Measurements from ENCODE around the gene CCDC124.
"Not testable (repeated sequence)": the region's sequence is repeated elsewhere in the genome, so short reads cannot be mapped to it uniquely, and the experiment has no call there.

CCDC124 gene

GRCh38 chr19:17986569-17986968 is 53.8 kb downstream of the CCDC124 start:
- DNase-seq (ENCODE audit: low read depth): not testable (repeated sequence)

GRCh38 chr19:17988161-17988560 is 55.3 kb downstream of the CCDC124 start:
- DNase-seq (ENCODE audit: low read depth): no peak

- DNase-seq (ENCODE audit: low read depth): no peak
Measured at GRCh38 chr19:17989425-17990094, 56.7 kb downstream of the CCDC124 start.

DNA sequence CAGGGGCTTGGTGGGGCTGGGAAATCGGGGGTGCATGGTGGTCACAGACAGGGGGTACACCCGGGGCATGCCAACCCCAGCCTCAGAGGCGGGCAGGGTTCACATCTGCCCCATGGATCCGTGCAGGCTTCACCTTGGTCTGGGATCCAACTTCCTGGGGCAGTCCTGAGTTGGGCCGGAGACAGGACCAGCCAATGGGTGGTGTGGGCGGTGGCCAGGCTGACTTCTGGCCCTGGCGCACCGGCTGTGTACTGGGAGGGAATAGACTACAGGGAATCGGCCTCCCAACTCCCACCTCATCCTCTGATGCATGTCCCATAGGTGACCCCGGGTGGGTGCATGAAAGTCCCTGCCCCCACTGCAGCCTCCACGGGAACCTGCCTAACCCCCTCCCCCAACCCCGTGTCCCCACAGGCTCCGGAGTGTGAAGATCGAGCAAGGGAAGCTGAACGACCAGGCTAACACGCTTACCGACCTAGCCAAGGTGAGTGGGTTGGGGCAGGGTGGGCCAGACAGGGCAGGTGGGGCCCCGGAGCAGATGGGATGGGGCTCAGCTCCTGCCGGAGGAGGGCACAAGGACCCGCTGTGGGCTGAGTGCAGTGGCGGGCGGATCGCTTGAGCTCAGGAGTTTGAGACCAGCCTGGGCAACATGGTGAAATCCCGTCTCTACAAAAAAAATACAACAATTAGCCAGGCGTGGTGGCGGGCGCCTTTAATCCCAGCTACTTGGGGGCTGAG is 60.4 kb downstream of the CCDC124 start:
- DNase-seq (ENCODE audit: low read depth): no peak
